IMR-90 (cell line): ENCODE results near the gene TPSAB1. TPM values are rescaled to one million over a fixed set of nuclear protein-coding genes. Genes with fewer than 3 reads are reported as not detected.

Source experiments
- ATAC-seq: fragments of 200-7000 bp; cut with Tn5 transposase; 2 replicates; pipeline ENCODE4 v1.9.1; 2020; ENCODE audit warnings: low read depth, mild to moderate bottlenecking, moderate library complexity
- BruUV-seq: library from RNA; stranded (reverse); fragments of 400-500 nt; replicated peaks from 2 replicates; lab custom pipeline; 2021; lab: Mats Ljungman, UMichigan
- CTCF ChIA-PET: fragments of 300-600 bp; formaldehyde crosslinking; extraction: SDS; loops from one replicate; lab custom pipeline; 2021; ENCODE audit warnings: antibody characterized with exemption; lab: Yijun Ruan, JAX
- POLR2A ChIA-PET: fragments of 300-600 bp; sonication (Branson Sonifier 250); formaldehyde crosslinking; loops from one replicate; lab custom pipeline; 2022; ENCODE audit warnings: antibody characterized with exemption; ENCODE audit not compliant: unreplicated experiment; lab: Charles Lee
- DNase-seq: peaks from one replicate; pipeline ENCODE4 v3.0.0; 2013
- H2AFZ ChIP-seq: replicated peaks from 2 replicates; pipeline ENCODE3; 2013; ENCODE audit warnings: low read length, mild to moderate bottlenecking; ENCODE audit not compliant: poor library complexity
- H2AK5ac ChIP-seq: 2 replicates; pipeline ENCODE4 v1.6.1; 2013; ENCODE audit warnings: low read depth, low read length, inconsistent platforms
- H2AK9ac ChIP-seq: replicated peaks from 2 replicates; pipeline ENCODE3; 2013; ENCODE audit warnings: mild to moderate bottlenecking, low read depth, low read length, moderate library complexity; ENCODE audit not compliant: poor library complexity
- H2BK120ac ChIP-seq: 2 replicates; pipeline ENCODE4 v1.6.1; 2013; ENCODE audit warnings: low read depth, low read length, inconsistent platforms
- H2BK15ac ChIP-seq: 3 replicates; pipeline ENCODE4 v1.6.1; 2013; ENCODE audit warnings: low read depth, low read length, inconsistent platforms
- H2BK20ac ChIP-seq: 2 replicates; pipeline ENCODE4 v1.6.1; 2013; ENCODE audit warnings: low read depth, mild to moderate bottlenecking, inconsistent platforms, low read length, moderate library complexity
- H2BK5ac ChIP-seq: 2 replicates; pipeline ENCODE4 v1.6.1; 2013; ENCODE audit warnings: mild to moderate bottlenecking, low read depth, low read length, inconsistent platforms; ENCODE audit not compliant: poor library complexity, severe bottlenecking
- H3K14ac ChIP-seq: replicated peaks from 2 replicates; pipeline ENCODE4 v1.6.1; 2013; ENCODE audit warnings: low read depth, low read length, inconsistent platforms
- H3K18ac ChIP-seq: 2 replicates; pipeline ENCODE4 v1.6.1; 2013; ENCODE audit warnings: low read depth, low read length, control low read depth
- H3K23ac ChIP-seq: 2 replicates; pipeline ENCODE4 v1.6.1; 2013; ENCODE audit warnings: low read depth, low read length, inconsistent platforms
- H3K27ac ChIP-seq: 2 replicates; pipeline ENCODE4 v1.5.1; 2013; ENCODE audit warnings: mild to moderate bottlenecking, control low read depth, low read length; ENCODE audit not compliant: insufficient read depth
- H3K27me3 ChIP-seq: 2 replicates; pipeline ENCODE4 v1.6.1; 2013; ENCODE audit warnings: low read length; ENCODE audit not compliant: control insufficient read depth, insufficient read depth
- H3K36me3 ChIP-seq: 2 replicates; pipeline ENCODE4 v1.6.1; 2013; ENCODE audit warnings: low read length, mixed read lengths; ENCODE audit not compliant: control insufficient read depth, insufficient read depth
- H3K4ac ChIP-seq: 2 replicates; pipeline ENCODE4 v1.6.1; 2013; ENCODE audit warnings: low read depth, low read length, inconsistent platforms
- H3K4me1 ChIP-seq: 2 replicates; pipeline ENCODE4 v1.6.1; 2013; ENCODE audit warnings: low read length, mixed read lengths; ENCODE audit not compliant: control insufficient read depth, insufficient read depth
- H3K4me2 ChIP-seq: 2 replicates; pipeline ENCODE4 v1.6.1; 2013; ENCODE audit warnings: low read depth, mild to moderate bottlenecking, control low read depth, low read length, moderate library complexity
- H3K4me3 ChIP-seq: 2 replicates; pipeline ENCODE4 v1.5.1; 2013; ENCODE audit warnings: low read depth, mild to moderate bottlenecking, control low read depth, low read length, moderate library complexity; ENCODE audit not compliant: insufficient read depth
- H3K56ac ChIP-seq: 2 replicates; pipeline ENCODE4 v1.6.1; 2013; ENCODE audit warnings: low read length, inconsistent platforms; ENCODE audit not compliant: insufficient read depth; ENCODE audit errors: extremely low read depth
- H3K79me1 ChIP-seq, 2 experiments: 2 replicates each; pipeline ENCODE4 v1.6.1; 2013; ENCODE audit warnings: low read length in 2 of 2, inconsistent platforms in 1 of 2, low read depth in 1 of 2
- H3K9ac ChIP-seq: 2 replicates; pipeline ENCODE4 v1.6.1; 2013; ENCODE audit warnings: low read depth, low read length, control low read depth
- H3K9me1 ChIP-seq: 2 replicates; pipeline ENCODE4 v1.6.1; 2013; ENCODE audit warnings: low read length, inconsistent platforms; ENCODE audit not compliant: insufficient read depth
- H3K9me3 ChIP-seq: 2 replicates; pipeline ENCODE4 v1.6.1; 2013; ENCODE audit warnings: low read length; ENCODE audit not compliant: control insufficient read depth, insufficient read depth
- H4K20me1 ChIP-seq: 2 replicates; pipeline ENCODE4 v1.6.1; 2013; ENCODE audit warnings: low read length, inconsistent platforms; ENCODE audit not compliant: insufficient read depth
- H4K5ac ChIP-seq: 2 replicates; pipeline ENCODE4 v1.6.1; 2013; ENCODE audit warnings: mild to moderate bottlenecking, low read depth, low read length, control low read depth
- H4K8ac ChIP-seq, 2 experiments: 2 replicates each; pipeline ENCODE4 v1.6.1; 2013; ENCODE audit warnings: low read depth in 2 of 2, low read length in 2 of 2, control low read depth in 1 of 2, inconsistent platforms in 1 of 2
- H4K91ac ChIP-seq: 2 replicates; pipeline ENCODE4 v1.6.1; 2013; ENCODE audit warnings: low read depth, low read length, inconsistent platforms; ENCODE audit not compliant: insufficient read depth
- BHLHE40 ChIP-seq: fragments of 150-350 bp; IDR thresholded peaks from 2 replicates; pipeline ENCODE4 v1.6.1; 2016; ENCODE audit warnings: mild to moderate bottlenecking, low read depth, low read length
- CEBPB ChIP-seq: IDR thresholded peaks from 2 replicates; pipeline ENCODE4 v1.6.1; 2012; ENCODE audit warnings: low read depth, low read length, improper control_type of control experiment
- CHD1 ChIP-seq: IDR thresholded peaks from 2 replicates; pipeline ENCODE4 v1.6.1; 2012; ENCODE audit warnings: low read depth, low read length, improper control_type of control experiment
- CTCF ChIP-seq: conservative IDR thresholded peaks from 2 replicates; pipeline ENCODE4 v1.5.1; 2012; ENCODE audit warnings: mild to moderate bottlenecking, low read depth, low read length, improper control_type of control experiment
- ELK1 ChIP-seq: fragments of 150-350 bp; IDR thresholded peaks from 2 replicates; pipeline ENCODE4 v1.6.1; 2016; ENCODE audit warnings: low read depth, mild to moderate bottlenecking, low read length, moderate library complexity, borderline replicate concordance
- FOS ChIP-seq: fragments of 150-350 bp; IDR thresholded peaks from 2 replicates; pipeline ENCODE4 v1.6.1; 2016; ENCODE audit warnings: low read depth, low read length
- MAFK ChIP-seq: IDR thresholded peaks from 2 replicates; pipeline ENCODE4 v1.6.1; 2012; ENCODE audit warnings: low read depth, low read length, improper control_type of control experiment
- MAZ ChIP-seq: IDR thresholded peaks from 2 replicates; pipeline ENCODE4 v1.6.1; 2012; ENCODE audit warnings: low read depth, mild to moderate bottlenecking, low read length, improper control_type of control experiment, moderate library complexity, borderline replicate concordance
- MXI1 ChIP-seq: IDR thresholded peaks from 2 replicates; pipeline ENCODE4 v1.6.1; 2012; ENCODE audit warnings: low read depth, mild to moderate bottlenecking, low read length, moderate library complexity, borderline replicate concordance
- NFE2L2 ChIP-seq: fragments of 150-350 bp; IDR thresholded peaks from 2 replicates; pipeline ENCODE4 v1.6.1; 2016; ENCODE audit warnings: low read depth, mild to moderate bottlenecking, low read length
- POLR2A ChIP-seq: IDR thresholded peaks from 2 replicates; pipeline ENCODE4 v1.6.1; 2012; ENCODE audit warnings: mild to moderate bottlenecking, low read depth, low read length
- RAD21 ChIP-seq: IDR thresholded peaks from 2 replicates; pipeline ENCODE4 v1.6.1; 2012; ENCODE audit warnings: low read length, improper control_type of control experiment
- RCOR1 ChIP-seq: IDR thresholded peaks from 2 replicates; pipeline ENCODE4 v1.6.1; 2012; ENCODE audit warnings: mild to moderate bottlenecking, low read length, improper control_type of control experiment; ENCODE audit not compliant: insufficient replicate concordance
- RFX5 ChIP-seq: IDR thresholded peaks from 2 replicates; pipeline ENCODE4 v1.8.0; 2012; ENCODE audit warnings: low read depth, mild to moderate bottlenecking, low read length, moderate library complexity
- SMC3 ChIP-seq: fragments of 150-350 bp; IDR thresholded peaks from 2 replicates; pipeline ENCODE4 v1.6.1; 2016; ENCODE audit warnings: low read depth, mild to moderate bottlenecking, antibody characterized with exemption, low read length, moderate library complexity
- USF2 ChIP-seq: fragments of 150-350 bp; IDR thresholded peaks from 2 replicates; pipeline ENCODE4 v1.6.1; 2017; ENCODE audit warnings: mild to moderate bottlenecking, antibody characterized with exemption, low read length, low read depth
- WGBS, 2 experiments: methylation state at CpG; one replicate each; pipeline versions ENCODE4 v1.1.5 to v1.1.7; 2013; ENCODE audit warnings: missing lambda C conversion rate in 2 of 2; ENCODE audit not compliant: insufficient read length in 1 of 2; ENCODE audit errors: extremely low coverage in 2 of 2; 5-methylcytosine and 5-hydroxymethylcytosine counted together
- dilution Hi-C: fragments of 300-500 bp; cut with HindIII; formaldehyde crosslinking; loops from one replicate; pipeline ENCODE4 v1.14.3; 2018; ENCODE audit warnings: low sequenced_read_pairs; ENCODE audit not compliant: unreplicated experiment
- in situ Hi-C: fragments of 300-500 bp; cut with MboI; formaldehyde crosslinking; loops from 3 replicates; pipeline ENCODE4 v1.14.3; 2019; ENCODE audit warnings: low sequenced_read_pairs, inconsistent platforms, mixed read lengths
- intact Hi-C: fragments of 100-400 bp; cut with micrococcal nuclease; formaldehyde crosslinking; loops from 2 replicates; pipeline ENCODE4 v1.10.0; 2022
- polyA plus RNA-seq, 3 experiments: library from polyadenylated mRNA; depleted of rRNA; stranded (reverse); fragments of >200 nt; gene quantifications; 2 replicates each; pipeline ENCODE4 v1.2.3, GENCODE V29; 2012; ENCODE audit warnings: low replicate concordance in 1 of 3
- total RNA-seq: library from RNA; depleted of rRNA; stranded (reverse); fragments of >200 nt; gene quantifications from 2 replicates; pipeline ENCODE4 v1.2.3, GENCODE V29; 2012

Gene TPSAB1
- total and polyA plus RNA-seq, 2 of the 4 experiments (the other 2 are of a cell fraction) = not detected

- H2BK5ac ChIP-seq = no peak overlapping the region
Observed at GRCh38 chr16:1217526-1217925, 23.0 kb upstream of the TPSAB1 start.

More at GRCh38 chr16:1217526-1217925, 23.0 kb upstream of the TPSAB1 start:
- Histone ChIP-seq H3K18ac (no peak overlapping the region), H4K91ac (no peak overlapping the region), H3K4me3 (no peak overlapping the region), H3K14ac (no peak overlapping the region), H3K23ac (no peak overlapping the region), H4K8ac (no peak overlapping the region), H2AFZ (no peak overlapping the region), H2BK120ac (no peak overlapping the region), H2AK9ac (no peak overlapping the region), H4K20me1 (no peaks in the 10 kb centered on the region), H3K36me3 (peaks cover 4% of the 10 kb centered on the region; the same call in 1 of the 2 replicates), H3K4ac (no peak overlapping the region), H3K9me1 (no peaks in the 10 kb centered on the region), H3K79me1 (no peaks in the 10 kb centered on the region), H3K56ac (no peak overlapping the region), H4K5ac (no peak overlapping the region), H2BK20ac (no peak overlapping the region), H3K4me2 (no peak overlapping the region), H2AK5ac (no peak overlapping the region), H2BK15ac (no peak overlapping the region), H3K4me1 (no peaks in the 10 kb centered on the region), H3K27ac (no peak overlapping the region), H3K9me3 (no peaks in the 10 kb centered on the region), H3K27me3 (no peaks in the 10 kb centered on the region), H3K9ac (no peak overlapping the region)
- no peak for ATAC-seq
- BruUV-seq = no TSS peak
- CTCF ChIA-PET = no interaction called here
- intact Hi-C loops (no loop called here), dilution Hi-C loops (no loop called here), in situ Hi-C loops (loop anchor here (25.0 kb wide), 1 partner anchor 405 kb away; the partner anchor contains the start of gene GNG13)
- 82% methylated on average over 23 of the region's 24 CpGs; no CpG with 5 or more reads in 1 of the 2 experiments for WGBS, 2 experiments
- TF ChIP-seq ELK1 = no peak
- TF ChIP-seq BHLHE40 = no peak
- no peak for TF ChIP-seq MAZ
- TF ChIP-seq RCOR1 = no peak
- TF ChIP-seq MXI1 = no peak
- TF ChIP-seq NFE2L2 = no peak
- TF ChIP-seq POLR2A = no peak
- no peak for TF ChIP-seq FOS
- TF ChIP-seq RAD21 = no peak
- TF ChIP-seq CEBPB = no peak
- TF ChIP-seq MAFK = no peak
- no peak for TF ChIP-seq SMC3
- TF ChIP-seq USF2 = no peak
- no peak for TF ChIP-seq CTCF
- no peak for TF ChIP-seq RFX5
- TF ChIP-seq CHD1 = no peak
- POLR2A ChIA-PET = no interaction called here
- no peak for DNase-seq
